HG03439 (cell line): ENCODE data around the gene ISLR2.

Experiments
- ATAC-seq: cut with Tn5 transposase; IDR thresholded peaks from one replicate; pipeline ENCODE4 v1.9.1; 2021; ENCODE audit warnings: mild to moderate bottlenecking, moderate library complexity; ENCODE audit not compliant: unreplicated experiment

ISLR2 gene

GRCh38 chr15:74175271-74176191, 45.1 kb downstream of the ISLR2 start:
- no peak for ATAC-seq

DNA sequence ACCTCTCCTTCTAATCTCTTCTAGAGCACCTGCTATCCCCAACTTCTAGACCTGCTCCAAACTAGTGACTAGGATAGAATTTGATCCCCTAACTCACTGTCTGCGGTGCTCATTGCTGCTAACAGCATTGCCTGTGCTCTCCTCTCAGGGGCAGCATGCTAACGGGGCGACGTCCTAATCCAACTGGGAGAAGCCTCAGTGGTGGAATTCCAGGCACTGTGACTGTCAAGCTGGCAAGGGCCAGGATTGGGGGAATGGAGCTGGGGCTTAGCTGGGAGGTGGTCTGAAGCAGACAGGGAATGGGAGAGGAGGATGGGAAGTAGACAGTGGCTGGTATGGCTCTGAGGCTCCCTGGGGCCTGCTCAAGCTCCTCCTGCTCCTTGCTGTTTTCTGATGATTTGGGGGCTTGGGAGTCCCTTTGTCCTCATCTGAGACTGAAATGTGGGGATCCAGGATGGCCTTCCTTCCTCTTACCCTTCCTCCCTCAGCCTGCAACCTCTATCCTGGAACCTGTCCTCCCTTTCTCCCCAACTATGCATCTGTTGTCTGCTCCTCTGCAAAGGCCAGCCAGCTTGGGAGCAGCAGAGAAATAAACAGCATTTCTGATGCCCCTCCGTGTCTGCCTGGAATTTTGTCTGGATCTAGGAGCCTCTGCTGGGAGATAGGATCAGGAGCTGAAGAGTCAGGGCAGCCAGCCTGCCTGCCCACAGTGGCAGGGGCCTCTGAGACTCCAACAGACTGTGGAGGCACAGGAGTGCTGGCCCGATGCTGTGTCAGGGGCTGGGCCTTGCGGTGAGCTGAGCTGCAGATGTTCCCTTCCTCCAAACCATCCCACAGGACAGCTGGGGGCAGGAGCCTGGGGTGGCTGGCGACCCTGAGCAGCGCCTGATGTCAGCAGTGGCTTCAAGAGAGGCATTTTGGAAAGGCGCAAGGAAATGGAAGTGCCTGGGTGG, 46.2 kb downstream of the ISLR2 start:
- no peak for ATAC-seq

DNA sequence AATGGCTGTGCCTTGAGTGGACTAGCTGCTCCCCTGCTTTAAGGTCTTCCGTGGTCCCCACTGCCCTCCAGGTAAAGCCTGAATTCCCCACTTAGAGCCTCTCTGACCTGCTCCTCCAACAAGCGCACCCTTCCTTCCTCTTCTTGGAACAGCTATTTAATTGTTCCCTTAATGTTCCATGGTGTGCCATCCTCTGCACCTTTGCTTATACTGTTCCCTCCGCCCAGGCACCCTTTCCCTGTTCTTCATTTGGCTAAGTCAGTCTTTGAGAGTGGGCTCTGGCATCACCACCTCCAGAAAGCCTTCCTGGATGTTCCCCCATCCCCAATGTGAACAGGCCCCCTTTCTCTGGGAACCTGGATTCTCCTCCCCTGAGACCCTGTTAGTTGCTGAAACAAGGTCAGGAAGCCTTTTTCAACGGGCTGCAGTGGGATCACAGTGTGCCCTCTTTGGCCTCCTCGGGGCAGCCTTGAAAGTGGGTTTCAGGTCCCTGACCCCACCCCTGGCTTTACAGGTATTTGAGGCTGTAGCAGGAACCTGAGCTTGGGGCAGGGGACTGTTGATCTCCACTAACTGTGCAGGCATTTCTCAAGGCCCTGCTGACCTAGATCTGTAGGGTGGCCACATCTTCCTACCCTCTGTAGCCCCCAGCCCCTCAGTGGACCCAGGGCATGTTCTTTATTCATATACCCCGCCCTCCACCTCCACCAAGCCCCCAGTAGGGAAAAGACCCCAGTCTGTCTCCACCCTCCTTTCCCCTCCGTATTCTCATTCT, 48.1 kb downstream of the ISLR2 start:
- ATAC-seq: no peak

DNA sequence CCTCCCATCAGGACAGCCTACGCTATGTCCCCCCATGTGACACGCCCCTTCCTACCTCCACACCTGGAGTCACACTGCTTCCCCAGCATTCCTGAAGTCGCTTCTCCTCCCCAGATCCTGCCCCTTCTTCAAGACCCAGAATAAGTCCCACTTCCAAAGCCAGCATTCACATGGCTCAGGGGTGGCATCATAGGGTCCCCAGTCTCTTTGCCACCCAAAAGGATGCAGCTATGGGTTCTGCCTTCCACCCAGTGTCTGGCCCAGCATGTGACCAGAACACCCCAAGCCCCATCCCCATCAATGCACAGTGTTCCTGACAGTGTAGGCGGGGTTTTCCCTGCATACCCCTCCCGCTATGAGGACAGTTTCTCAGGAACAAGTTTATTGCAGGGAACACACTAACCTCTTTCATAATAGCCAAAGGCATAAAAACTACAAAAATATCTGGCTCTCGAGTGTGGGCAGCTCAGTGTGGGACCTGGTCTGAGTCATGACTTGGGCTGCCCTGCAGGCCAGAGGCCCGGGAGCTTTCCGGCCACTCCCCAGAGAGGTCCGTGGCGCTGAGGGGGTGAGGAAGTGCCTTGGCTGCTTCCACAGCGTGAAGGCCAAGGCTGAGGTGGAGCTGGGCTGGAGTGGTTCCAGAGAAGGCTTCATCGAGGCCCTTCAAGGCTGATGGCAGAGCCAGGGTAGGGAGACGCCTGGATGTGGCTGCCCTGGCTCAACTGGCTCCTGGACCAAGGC, 48.9 kb downstream of the ISLR2 start:
- ATAC-seq: no peak

DNA sequence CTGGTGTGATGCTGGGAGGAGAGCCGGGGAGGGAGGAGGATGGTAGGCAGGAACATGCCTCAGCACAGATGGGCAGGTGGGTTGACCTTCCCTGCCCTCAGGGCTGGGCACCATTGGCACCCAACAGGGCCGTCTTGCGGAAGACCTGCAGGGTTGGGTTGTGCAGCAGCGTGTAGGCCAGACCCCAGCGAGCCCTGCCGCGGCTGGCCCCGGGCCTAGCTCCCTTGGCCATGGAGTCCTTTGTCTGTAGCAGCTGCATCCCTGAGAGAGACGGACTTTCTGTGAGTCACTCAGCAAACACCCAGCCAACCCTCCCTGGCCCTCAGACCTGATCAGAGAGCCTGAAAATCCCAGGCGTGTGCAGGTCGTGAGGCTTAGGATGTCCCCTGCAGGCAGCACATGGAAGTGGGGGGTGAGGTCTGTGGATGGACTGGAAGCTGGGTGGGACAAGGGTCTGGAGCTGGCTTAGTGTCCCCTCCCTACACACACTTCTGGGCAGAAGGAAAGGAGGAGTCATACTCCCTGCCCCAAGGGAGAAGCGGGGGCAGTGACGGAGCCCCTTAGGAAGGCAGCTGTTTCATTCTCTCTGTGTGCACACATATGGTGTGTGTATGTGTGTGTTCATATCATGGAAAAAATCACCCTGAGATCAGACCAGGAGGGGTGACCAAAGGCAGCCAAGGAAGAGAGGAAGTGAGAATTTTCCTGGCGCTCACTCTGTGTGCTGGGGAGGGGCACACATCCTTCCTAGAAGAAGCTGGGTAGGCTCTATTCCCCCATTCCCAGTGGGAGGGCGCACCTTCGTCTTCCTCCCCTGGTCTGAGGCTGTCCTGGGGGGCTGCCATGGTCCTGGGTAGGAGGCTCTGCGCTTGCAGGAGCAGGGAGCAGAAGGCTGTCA, 49.8 kb downstream of the ISLR2 start:
- ATAC-seq: no peak

- no peak for ATAC-seq
Measured at GRCh38 chr15:74180881-74181602, 50.7 kb downstream of the ISLR2 start.

DNA sequence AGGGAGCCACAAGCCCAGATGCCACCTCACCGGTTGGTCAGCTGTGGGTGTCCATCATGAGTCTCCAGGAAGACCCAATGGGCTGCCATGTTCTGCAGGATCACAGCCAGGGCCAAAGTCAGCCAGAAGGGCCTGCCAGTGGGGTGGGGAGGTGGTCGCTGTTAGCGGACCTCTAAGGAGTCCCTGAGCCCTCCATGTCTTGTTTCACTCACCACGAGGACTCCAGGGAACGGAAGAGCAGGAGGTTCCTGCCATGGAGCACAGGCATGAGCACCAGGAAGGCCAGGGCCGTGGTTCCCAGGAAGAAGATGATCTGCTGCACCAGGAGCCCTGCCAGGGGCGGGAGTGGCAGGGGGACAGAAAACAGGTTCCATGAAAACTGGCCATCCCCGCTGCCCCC, 51.7 kb downstream of the ISLR2 start:
- no peak for ATAC-seq

- no peak for ATAC-seq
Measured at GRCh38 chr15:74184582-74185091, 54.3 kb downstream of the ISLR2 start.

GRCh38 chr15:74185710-74186348, 55.4 kb downstream of the ISLR2 start:
- ATAC-seq: no peak
